PC-9 (cell line): Measurements from ENCODE around the gene SUV39H2. TPM values are rescaled to one million over a fixed set of nuclear protein-coding genes. Genes with fewer than 3 reads are reported as not detected.

Experiments used
- Bru-seq: library from RNA; stranded (reverse); fragments of 400-500 nt; gene quantifications from one replicate; lab custom pipeline; 2021; lab: Mats Ljungman, UMichigan
- BruChase-seq, 2 experiments: library from RNA; stranded (reverse); fragments of 400-500 nt; gene quantifications; one replicate each; lab custom pipeline; 2021; lab: Mats Ljungman, UMichigan
- BruUV-seq: library from RNA; stranded (reverse); fragments of 400-500 nt; replicated peaks from 2 replicates; lab custom pipeline; 2021; lab: Mats Ljungman, UMichigan
- CTCF ChIA-PET: fragments of 300-600 bp; sonication (Branson Sonifier 250); formaldehyde crosslinking; loops from one replicate; lab custom pipeline; 2022; ENCODE audit warnings: antibody characterized with exemption; lab: Charles Lee
- POLR2A ChIA-PET: fragments of 300-600 bp; sonication (Branson Sonifier 250); formaldehyde crosslinking; loops from one replicate; lab custom pipeline; 2022; ENCODE audit warnings: antibody characterized with exemption; ENCODE audit not compliant: unreplicated experiment; lab: Charles Lee
- DNase-seq, 2 experiments: peaks; one replicate each; pipeline versions ENCODE4 v3.0.0 to v3.0.0-alpha.2; 2015 to 2022; ENCODE audit warnings: mixed read lengths in 1 of 2
- H2AFZ ChIP-seq: fragments of 200-600 bp; sonication (generic); 2 replicates; pipeline ENCODE4 v1.8.1; 2017; ENCODE audit warnings: antibody characterized with exemption
- H3F3A ChIP-seq: fragments of 200-600 bp; sonication (generic); 2 replicates; pipeline ENCODE4 v1.8.1; 2017; ENCODE audit warnings: antibody characterized with exemption, mild to moderate bottlenecking, low read depth; ENCODE audit not compliant: insufficient read depth
- H3K27ac ChIP-seq: fragments of 200-600 bp; sonication (generic); 2 replicates; pipeline ENCODE4 v1.6.1; 2016; ENCODE audit warnings: mixed run types
- H3K27me3 ChIP-seq: fragments of 200-600 bp; sonication (generic); 2 replicates; pipeline ENCODE4 v1.6.1; 2016; ENCODE audit warnings: low read depth, mixed run types; ENCODE audit not compliant: insufficient read depth
- H3K36me3 ChIP-seq: fragments of 200-600 bp; sonication (generic); 2 replicates; pipeline ENCODE4 v1.6.1; 2016; ENCODE audit warnings: low read depth, mixed run types
- H3K4me1 ChIP-seq: fragments of 200-600 bp; sonication (generic); replicated peaks from 2 replicates; pipeline ENCODE4 v1.6.1; 2016; ENCODE audit warnings: mixed run types; ENCODE audit not compliant: insufficient read depth
- H3K4me2 ChIP-seq: fragments of 200-600 bp; sonication (generic); 2 replicates; pipeline ENCODE4 v1.6.1; 2017; ENCODE audit warnings: mixed run types
- H3K4me3 ChIP-seq: fragments of 200-600 bp; sonication (generic); 2 replicates; pipeline ENCODE4 v1.6.1; 2016; ENCODE audit warnings: mixed run types
- H3K79me2 ChIP-seq: fragments of 200-600 bp; sonication (generic); 2 replicates; pipeline ENCODE4 v1.6.1; 2017; ENCODE audit warnings: low read depth, mixed run types
- H3K9me2 ChIP-seq: fragments of 200-600 bp; sonication (generic); 2 replicates; pipeline ENCODE4 v1.8.1; 2017; ENCODE audit warnings: mild to moderate bottlenecking; ENCODE audit not compliant: insufficient read depth
- H3K9me3 ChIP-seq: fragments of 200-600 bp; sonication (generic); 2 replicates; pipeline ENCODE4 v1.8.1; 2016; ENCODE audit warnings: low read depth; ENCODE audit not compliant: insufficient read depth
- H4K20me1 ChIP-seq: fragments of 200-600 bp; sonication (generic); 2 replicates; pipeline ENCODE4 v1.8.1; 2017; ENCODE audit not compliant: insufficient read depth
- CTCF ChIP-seq: fragments of 200-600 bp; sonication (generic); conservative IDR thresholded peaks from 2 replicates; pipeline ENCODE4 v1.6.1; 2017; ENCODE audit warnings: mixed run types, antibody characterized with exemption, mild to moderate bottlenecking, moderate library complexity
- EZH2 ChIP-seq: fragments of 200-600 bp; sonication (generic); IDR thresholded peaks from 2 replicates; pipeline ENCODE4 v1.8.0; 2017; ENCODE audit warnings: antibody characterized with exemption, low read depth
- intact Hi-C: fragments of 100-400 bp; cut with micrococcal nuclease; formaldehyde crosslinking; loops from one replicate; pipeline ENCODE4 v1.10.0; 2022; ENCODE audit not compliant: unreplicated experiment
- long read RNA-seq: library from polyadenylated mRNA; stranded (forward); transcript quantifications from one replicate; pipeline ENCODE4 v2.0.0, GENCODE V29; 2022
- total RNA-seq: library from RNA; stranded (reverse); gene quantifications from 2 replicates; pipeline ENCODE4 v1.2.3, GENCODE V29; 2021

The SUV39H2 gene
- total RNA-seq (13.4 and 20.9 TPM in 2 replicates), Bru-seq, nascent RNA (percentile 85 among the genes with signal in this experiment), BruChase-seq, experiment 1, labeled RNA remaining after a 2-hour chase (percentile 77 among the genes with signal in this experiment), BruChase-seq, experiment 2, labeled RNA remaining after a 6-hour chase (percentile 80 among the genes with signal in this experiment)
- long read RNA-seq, transcript SUV39H2-202 (6 exons, 1,233 nt), result minor isoform, 5 of 32 reads
- long read RNA-seq, transcript SUV39H2-205 (5 exons, 2,959 nt), result major isoform, 21 of 32 reads
- long read RNA-seq, partial matches to known transcripts, result 3 of 32 reads
- long read RNA-seq, other reads (novel, unspliced or antisense), result 3 of 32 reads

- peaks cover 24% of the 10 kb centered on the region for H3K4me1 ChIP-seq
- peak within 1 kb of the TSS; percentile 79 for H3K27ac ChIP-seq
- ChIA-PET POLR2A (interaction anchor here (0.6 to 0.7 kb wide), 3 partner anchors 12 to 112 kb away, joined by 3 to 6 read pairs (median 4); no protein-coding TSS in a partner anchor), CTCF (no interaction called here)
- peak within 1 kb of the TSS; percentile 85 for H2AFZ ChIP-seq
- no peaks in the 10 kb centered on the region for H3K9me3 ChIP-seq
- no peaks in the 10 kb centered on the region for H3K36me3 ChIP-seq
- H4K20me1 ChIP-seq, result no peaks in the 10 kb centered on the region; the same call in 1 of the 2 replicates
- H3F3A ChIP-seq, result peaks cover 10% of the 10 kb centered on the region; the same call in 1 of the 2 replicates
- no peaks in the 10 kb centered on the region for H3K27me3 ChIP-seq
- peaks cover 67% of the 10 kb centered on the region for H3K79me2 ChIP-seq
- TF ChIP-seq EZH2, result no peak
- no peak for TF ChIP-seq CTCF
- no peaks in the 10 kb centered on the region for H3K9me2 ChIP-seq
- H3K4me3 ChIP-seq, result peak within 1 kb of the TSS; percentile 67
- H3K4me2 ChIP-seq, result peak within 1 kb of the TSS; percentile 95
- no TSS peak for BruUV-seq
- DNase-seq, result peak; percentile 76 to 96
- intact Hi-C loops, result loop anchor here (1.0 to 5.0 kb wide), 5 partner anchors 39 to 290 kb away; partner anchors contain the start of genes DCLRE1C and NMT2
Measured at GRCh38 chr10:14878266-14879123, at the start of gene SUV39H2. Gene SUV39H2, plus strand, starts transcription at chr10:14878866. Its CDS starts 23 bp downstream, at chr10:14878889.

GRCh38 chr10:14833106-14833505 lies 45.6 kb upstream of the SUV39H2 start:
- no peak overlapping the region for H3K4me3 ChIP-seq
- H3F3A ChIP-seq, result no peaks in the 10 kb centered on the region
- ChIA-PET POLR2A (no interaction called here), CTCF (no interaction called here)
- H3K4me2 ChIP-seq, result no peak overlapping the region
- no peak overlapping the region for H2AFZ ChIP-seq
- H3K9me3 ChIP-seq, result no peaks in the 10 kb centered on the region
- TF ChIP-seq EZH2 (no peak), CTCF (no peak)
- peaks cover 10% of the 10 kb centered on the region for H3K4me1 ChIP-seq
- no peak for DNase-seq
- H3K9me2 ChIP-seq, result no peaks in the 10 kb centered on the region
- H3K79me2 ChIP-seq, result peaks cover 5% of the 10 kb centered on the region
- no peaks in the 10 kb centered on the region for H3K27me3 ChIP-seq
- no TSS peak for BruUV-seq
- H3K27ac ChIP-seq, result no peak overlapping the region
- H4K20me1 ChIP-seq, result no peaks in the 10 kb centered on the region
- no peaks in the 10 kb centered on the region for H3K36me3 ChIP-seq
- intact Hi-C loops, result no loop called here

- Histone ChIP-seq H4K20me1 (no peaks in the 10 kb centered on the region), H3K27ac (no peak overlapping the region), H3F3A (no peaks in the 10 kb centered on the region), H3K9me3 (no peaks in the 10 kb centered on the region), H3K27me3 (no peaks in the 10 kb centered on the region), H2AFZ (no peak overlapping the region), H3K4me1 (peaks cover 14% of the 10 kb centered on the region), H3K9me2 (no peaks in the 10 kb centered on the region), H3K79me2 (peaks cover 34% of the 10 kb centered on the region), H3K4me2 (peak overlapping the region; percentile 97; the same call in 1 of the 2 replicates), H3K4me3 (no peak overlapping the region), H3K36me3 (0 out of 2 replicates have a peak, but pooled peaks cover 3% of the 10 kb centered on the region)
- no peak for DNase-seq
- CTCF ChIA-PET, result interaction anchor here (0.6 kb wide), 1 partner anchor 1461 kb away, joined by 3 read pairs; no protein-coding TSS in a partner anchor
- intact Hi-C loops, result loop anchor here (5.0 kb wide), 4 partner anchors 184 to 339 kb away; partner anchors contain the start of gene RPP38
- TF ChIP-seq EZH2 (no peak), CTCF (no peak)
- no TSS peak for BruUV-seq
- POLR2A ChIA-PET, result no interaction called here
Measured at GRCh38 chr10:14836208-14836607, 42.5 kb upstream of the SUV39H2 start.
